Cardiac fibroblast (primary cell): Measurements from ENCODE around the gene PLXNA4.

Experiments used
- DNase-seq, 2 donors: peaks; one replicate each; pipeline versions ENCODE4 v3.0.0 to v3.0.0-alpha.2; 2010; ENCODE audit warnings: low read depth in 2 of 2
- H3K4me3 ChIP-seq, 2 donors: replicated peaks in 1 of 2; 1 replicate in 1 of 2; 2 replicates in 1 of 2; pipeline ENCODE4 v1.5.1; 2011; ENCODE audit warnings: low read depth in 2 of 2, low read length in 2 of 2, mild to moderate bottlenecking in 2 of 2, moderate library complexity in 1 of 2
- CTCF ChIP-seq: IDR thresholded peaks from one replicate; pipeline ENCODE4 v1.5.1; 2011; ENCODE audit warnings: low read depth, mild to moderate bottlenecking, low read length, inconsistent platforms

The PLXNA4 gene

DNA sequence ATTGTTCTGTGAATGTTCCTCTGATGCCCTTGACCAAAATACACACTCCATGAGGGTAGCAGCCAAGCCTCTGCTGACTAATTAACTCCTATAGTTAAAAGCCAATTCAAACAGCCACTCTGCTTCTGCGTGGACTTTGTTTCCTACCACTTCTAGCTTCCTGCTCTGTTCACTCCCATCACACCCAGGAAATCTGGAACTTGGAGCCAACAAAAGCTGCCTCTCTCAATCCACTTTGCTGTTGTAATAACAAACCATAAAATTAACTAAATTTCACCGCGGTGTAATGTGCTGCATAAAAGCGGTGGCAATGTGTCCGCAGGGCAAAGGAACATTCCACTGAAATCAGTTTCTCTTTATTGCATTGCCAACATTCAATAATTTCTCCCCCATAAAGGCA, 239.5 kb downstream of the PLXNA4 start:
- no peak overlapping the region for H3K4me3 ChIP-seq
- TF ChIP-seq CTCF = no peak
- no peak for DNase-seq

DNA sequence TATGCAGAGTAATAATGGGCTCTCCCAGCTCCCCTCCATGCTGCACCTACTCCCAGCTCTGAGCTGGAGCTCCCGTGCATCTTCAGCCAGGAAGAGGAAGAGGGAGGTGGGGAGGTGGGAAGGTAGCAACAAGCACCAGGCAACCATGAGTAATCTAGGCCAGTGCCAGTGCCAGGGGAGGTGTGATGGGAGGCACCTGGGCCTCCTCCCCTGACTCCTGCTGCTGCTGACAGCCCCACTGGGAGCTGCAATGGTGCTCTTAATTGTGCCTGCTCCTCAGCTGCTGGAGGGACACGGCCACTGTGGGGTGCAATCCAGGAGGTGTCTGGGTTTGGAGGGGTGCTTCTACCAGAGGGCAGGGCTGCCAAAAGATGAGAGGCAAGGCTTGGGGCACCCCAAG, 243.0 kb downstream of the PLXNA4 start:
- H3K4me3 ChIP-seq = no peak overlapping the region
- no peak for DNase-seq
- no peak for TF ChIP-seq CTCF

DNA sequence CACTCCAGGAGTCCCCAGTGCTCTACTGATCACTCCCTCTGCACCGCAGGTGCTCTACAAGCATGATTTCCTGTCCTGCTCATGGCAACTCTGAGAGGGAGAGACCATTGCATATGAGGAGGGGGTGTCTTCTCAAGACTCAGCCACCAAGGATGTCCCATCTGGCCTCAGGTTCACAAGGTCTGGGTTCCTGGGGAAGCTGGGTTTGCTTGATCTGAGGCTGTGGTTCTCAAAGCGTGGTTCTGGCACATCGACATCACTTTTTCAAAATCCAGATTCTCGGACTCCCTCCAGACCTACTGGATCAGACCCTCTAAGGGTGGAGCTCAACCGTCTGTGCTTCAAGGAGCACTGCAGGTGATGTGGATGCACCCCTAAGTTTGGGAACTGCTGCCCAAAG, 247.5 kb downstream of the PLXNA4 start:
- H3K4me3 ChIP-seq = no peak overlapping the region
- TF ChIP-seq CTCF = no peak
- no peak for DNase-seq

DNA sequence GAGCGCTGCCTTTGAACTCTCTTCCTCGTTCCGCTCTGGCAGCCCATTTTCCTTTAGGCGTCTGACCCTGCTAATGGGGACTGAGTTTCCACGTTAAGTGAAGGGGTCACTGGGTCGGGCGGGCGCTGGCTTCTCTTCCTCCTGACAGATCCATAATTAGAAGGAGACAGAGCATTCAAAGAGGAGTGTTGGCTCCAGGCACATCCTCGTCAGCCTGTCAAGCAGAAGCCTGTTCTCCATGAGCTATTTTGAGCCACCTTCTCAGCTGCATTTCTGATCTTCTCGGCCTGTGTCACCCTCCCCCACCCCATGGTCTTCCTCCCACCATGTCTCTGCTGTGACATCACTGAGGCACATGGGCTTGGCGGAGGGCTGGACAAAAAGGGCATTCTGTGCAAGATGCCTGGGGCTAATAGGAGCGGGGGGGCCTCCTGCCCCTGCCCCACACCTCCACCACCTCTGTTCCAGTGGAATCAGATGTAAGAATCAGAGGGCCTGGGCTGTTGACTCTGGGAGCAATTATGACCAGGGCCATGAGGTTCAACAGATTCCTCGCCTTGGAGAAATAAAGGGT, 248.1 kb downstream of the PLXNA4 start:
- no peak for TF ChIP-seq CTCF
- DNase-seq = no peak
- no peak overlapping the region for H3K4me3 ChIP-seq

DNA sequence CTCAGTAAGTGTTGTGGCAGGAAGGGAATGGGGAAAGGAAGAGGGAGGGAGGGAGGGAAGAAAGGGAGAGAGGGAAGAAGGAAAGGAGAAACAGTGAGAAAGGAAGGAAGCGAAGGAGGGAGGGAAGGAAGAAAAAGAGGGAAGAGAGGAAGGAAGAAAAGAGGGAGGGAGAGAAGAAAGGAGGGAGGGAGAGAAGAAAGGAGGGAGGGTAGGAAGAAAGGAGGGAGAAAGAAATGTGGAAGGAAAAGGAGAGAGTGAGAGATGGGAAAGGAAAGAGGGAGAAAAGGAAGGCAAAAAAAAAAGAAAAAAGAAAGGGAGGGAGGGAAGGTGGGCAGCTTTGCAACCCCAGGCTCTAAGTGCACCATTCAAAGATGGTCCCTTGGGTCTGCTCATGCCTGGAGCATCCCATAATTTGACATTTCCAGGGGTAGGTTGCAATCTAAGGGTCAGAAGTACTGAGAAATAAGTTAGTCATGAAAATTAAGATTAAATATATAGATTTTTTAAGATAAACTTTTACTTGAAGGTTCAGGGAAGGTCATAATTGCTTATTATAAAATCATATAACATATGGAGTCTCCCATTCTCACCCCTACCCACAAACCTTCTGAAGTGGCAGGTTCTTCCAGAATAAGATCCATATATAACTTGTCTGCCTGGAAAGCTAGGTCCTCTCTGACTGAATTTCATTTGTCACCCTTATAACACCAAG, 249.2 kb downstream of the PLXNA4 start:
- no peak for DNase-seq
- H3K4me3 ChIP-seq = no peak overlapping the region
- TF ChIP-seq CTCF = no peak

- H3K4me3 ChIP-seq = no peak overlapping the region
- DNase-seq = no peak
- no peak for TF ChIP-seq CTCF
These were observed 253.3 kb downstream of the PLXNA4 start for GRCh38 chr7:132322970-132323369.
